HepG2 (cell line): ENCODE measurements around the gene KAT2A. TPM values are rescaled to one million over a fixed set of nuclear protein-coding genes. Genes with fewer than 3 reads are reported as not detected.

ENCODE experiments used
- CBX2 ChIP-seq, 2 experiments: fragments of 200-600 bp in 1 of 2; sonication (generic); formaldehyde crosslinking in 1 of 2; IDR thresholded peaks; 2 replicates each; pipeline versions ENCODE4 v1.7.0 to v1.8.1; 2018 to 2022; ENCODE audit warnings: low read depth in 2 of 2, low read length in 1 of 2, mild to moderate bottlenecking in 1 of 2, missing genetic modification reagents in 1 of 2
- CEBPB ChIP-seq: IDR thresholded peaks from 2 replicates; pipeline ENCODE4 v1.6.1; 2011; ENCODE audit warnings: low read depth, low read length, improper control_type of control experiment, borderline replicate concordance
- ELF4 ChIP-seq: sonication (generic); formaldehyde crosslinking; IDR thresholded peaks from 2 replicates; pipeline ENCODE4 v1.5.0; 2020; ENCODE audit warnings: missing genetic modification reagents, mild to moderate bottlenecking, moderate library complexity, borderline replicate concordance
- FOXM1 ChIP-seq: sonication (generic); formaldehyde crosslinking; IDR thresholded peaks from 2 replicates; pipeline ENCODE4 v1.5.0; 2020; ENCODE audit warnings: missing genetic modification reagents
- KLF13 ChIP-seq: sonication (generic); formaldehyde crosslinking; IDR thresholded peaks from 2 replicates; pipeline ENCODE4 v1.4.0; 2020; ENCODE audit warnings: mild to moderate bottlenecking, missing genetic modification reagents
- KLF6 ChIP-seq: IDR thresholded peaks from 2 replicates; pipeline ENCODE4 v1.8.0; 2016; ENCODE audit warnings: missing biosample characterization, missing genetic modification reagents
- MYC ChIP-seq: sonication (generic); formaldehyde crosslinking; IDR thresholded peaks from 2 replicates; pipeline ENCODE4 v1.9.0; 2021; ENCODE audit warnings: missing genetic modification reagents, borderline replicate concordance
- NR3C1 ChIP-seq: sonication (generic); formaldehyde crosslinking; IDR thresholded peaks from 2 replicates; pipeline ENCODE4 v1.4.0; 2020; ENCODE audit warnings: missing genetic modification reagents
- TARDBP ChIP-seq: sonication (generic); formaldehyde crosslinking; IDR thresholded peaks from 2 replicates; pipeline ENCODE4 v1.8.0; 2022; ENCODE audit warnings: mild to moderate bottlenecking, missing genetic modification reagents
- TBX2 ChIP-seq: sonication (generic); formaldehyde crosslinking; IDR thresholded peaks from 2 replicates; pipeline ENCODE4 v1.5.0; 2020; ENCODE audit warnings: missing genetic modification reagents, mild to moderate bottlenecking, borderline replicate concordance
- ZFP90 ChIP-seq: sonication (generic); formaldehyde crosslinking; IDR thresholded peaks from 2 replicates; pipeline ENCODE4 v1.8.0; 2022; ENCODE audit warnings: missing genetic modification reagents, mild to moderate bottlenecking, inconsistent platforms, borderline replicate concordance
- ZNF10 ChIP-seq: sonication (generic); formaldehyde crosslinking; IDR thresholded peaks from 2 replicates; pipeline ENCODE4 v1.4.0; 2020; ENCODE audit warnings: mild to moderate bottlenecking, low read depth, missing genetic modification reagents, borderline replicate concordance
- ZNF121 ChIP-seq: sonication (generic); formaldehyde crosslinking; IDR thresholded peaks from 2 replicates; pipeline ENCODE4 v1.5.0; 2020; ENCODE audit warnings: mild to moderate bottlenecking, missing genetic modification reagents
- ZNF235 ChIP-seq: sonication (generic); formaldehyde crosslinking; IDR thresholded peaks from 2 replicates; pipeline ENCODE4 v1.8.1; 2023; ENCODE audit warnings: mild to moderate bottlenecking, missing genetic modification reagents, borderline replicate concordance
- ZNF24 ChIP-seq: fragments of 450-650 bp; IDR thresholded peaks from 2 replicates; pipeline ENCODE4 v1.6.1; 2017; ENCODE audit warnings: antibody characterized with exemption, mild to moderate bottlenecking
- ZNF510 ChIP-seq: sonication (generic); formaldehyde crosslinking; IDR thresholded peaks from 2 replicates; pipeline ENCODE4 v1.4.0; 2020; ENCODE audit warnings: low read depth, mild to moderate bottlenecking, missing genetic modification reagents
- ZNF672 ChIP-seq: sonication (generic); formaldehyde crosslinking; IDR thresholded peaks from 2 replicates; pipeline ENCODE4 v1.8.1; 2022; ENCODE audit warnings: missing genetic modification reagents
- ZNF747 ChIP-seq: sonication (generic); formaldehyde crosslinking; IDR thresholded peaks from 2 replicates; pipeline ENCODE4 v1.8.1; 2023; ENCODE audit warnings: missing genetic modification reagents, mild to moderate bottlenecking, borderline replicate concordance
- ZNF790 ChIP-seq: sonication (generic); formaldehyde crosslinking; IDR thresholded peaks from 2 replicates; pipeline ENCODE4 v1.8.0; 2022; ENCODE audit warnings: missing genetic modification reagents, mild to moderate bottlenecking, borderline replicate concordance
- polyA plus RNA-seq, 8 experiments: library from polyadenylated mRNA; depleted of rRNA in 3 of 8; stranded (reverse) in 7 of 8; unstranded in 1 of 8; fragments of >200 nt; fragmentation: Illumina TruSeq in 4 of 8; extraction: Trizol in 4 of 8; gene quantifications; 2 replicates each; pipeline versions ENCODE4 v1.2.1 to v1.2.3, GENCODE V29; 2011 to 2016; ENCODE audit warnings: low read depth in 4 of 8, missing spikeins in 1 of 8, mixed read lengths in 1 of 8; ENCODE audit not compliant: insufficient read depth in 1 of 8
- total RNA-seq, 5 experiments: library from RNA; depleted of rRNA; stranded (reverse); fragments of >200 nt; fragmentation: Illumina TruSeq; extraction: Trizol; gene quantifications; 2 replicates each; pipeline ENCODE4 v1.2.3, GENCODE V29; 2016; ENCODE audit warnings: low read depth in 1 of 5
- TF ChIP-seq, protein P1 (sequence below): sonication (generic); formaldehyde crosslinking; IDR thresholded peaks from 2 replicates; pipeline ENCODE4 v1.9.0; 2022; ENCODE audit warnings: missing genetic modification reagents, mild to moderate bottlenecking, borderline replicate concordance
- TF ChIP-seq, protein P2 (sequence below): sonication (generic); formaldehyde crosslinking; IDR thresholded peaks from 2 replicates; pipeline ENCODE4 v1.5.0; 2020; ENCODE audit warnings: mild to moderate bottlenecking, missing genetic modification reagents, borderline replicate concordance
- TF ChIP-seq, protein P3 (sequence below): IDR thresholded peaks from 2 replicates; pipeline ENCODE4 v1.6.1; 2016; ENCODE audit warnings: missing compliant biosample characterization, missing genetic modification reagents, borderline replicate concordance

KAT2A gene
- total and polyA plus RNA-seq, 2 of the 13 experiments (the other 11 are each of a cell fraction or from before 2014, with no cell fraction given) = 29.1 to 90.4 TPM

DNA sequence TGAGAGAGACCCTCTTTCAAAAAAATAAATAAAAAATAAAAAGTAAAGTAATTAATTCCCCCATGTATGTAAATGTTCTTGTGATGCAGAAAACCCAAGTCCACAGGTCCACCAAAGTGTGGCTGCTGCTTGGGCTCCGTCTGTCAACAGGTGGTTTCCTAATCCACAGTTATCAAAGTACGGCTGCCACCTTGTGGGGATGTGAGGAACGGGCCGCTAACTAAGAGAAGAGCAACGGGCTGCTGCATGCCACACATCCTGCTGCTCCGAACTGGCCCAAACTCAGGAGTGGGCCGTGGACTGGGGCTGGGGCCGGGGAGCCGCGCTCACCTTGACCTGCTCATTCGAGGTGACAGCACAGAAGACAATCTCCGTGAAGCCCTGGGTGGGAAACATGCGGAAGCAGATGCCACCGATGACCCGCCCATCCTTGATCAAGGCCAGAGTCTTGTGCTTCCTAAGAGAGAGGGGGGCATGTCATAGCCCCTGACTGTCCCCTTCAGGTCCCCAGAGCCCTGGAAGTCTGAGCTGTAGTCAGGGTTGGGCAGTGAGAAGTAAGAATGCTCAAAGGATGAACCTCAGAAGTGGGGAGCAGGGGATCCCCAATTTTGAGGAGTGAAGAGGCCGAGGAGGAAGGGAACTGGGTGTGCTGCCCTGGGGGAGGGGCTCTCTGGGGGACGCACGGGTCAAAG, 4.3 kb downstream of the KAT2A start (continued):
- 0 out of 2 replicates have a peak, but pooled peaks have one; percentile 48 for TF ChIP-seq KLF6 (CRISPR knock-in tag)
- TF ChIP-seq ZNF235 (CRISPR knock-in tag) = no peak
- no peak; the same call in 1 of the 2 replicates for TF ChIP-seq MYC (CRISPR knock-in tag)
- peak; percentile 53; the same call in 1 of the 2 replicates for TF ChIP-seq TBX2 (CRISPR knock-in tag)
- TF ChIP-seq ZNF672 = no peak
- TF ChIP-seq ZNF121 (CRISPR knock-in tag) = no peak
- no peak for TF ChIP-seq ZNF510 (CRISPR knock-in tag)
- TF ChIP-seq ZNF10 (CRISPR knock-in tag) = no peak
- TF ChIP-seq ZFP90 (CRISPR knock-in tag) = no peak
- TF ChIP-seq ZNF747 (CRISPR knock-in tag) = no peak
- peak; percentile 36; the same call in 1 of the 2 replicates for TF ChIP-seq TARDBP
- TF ChIP-seq ELF4 (CRISPR knock-in tag) = no peak
- TF ChIP-seq, protein P1, sequence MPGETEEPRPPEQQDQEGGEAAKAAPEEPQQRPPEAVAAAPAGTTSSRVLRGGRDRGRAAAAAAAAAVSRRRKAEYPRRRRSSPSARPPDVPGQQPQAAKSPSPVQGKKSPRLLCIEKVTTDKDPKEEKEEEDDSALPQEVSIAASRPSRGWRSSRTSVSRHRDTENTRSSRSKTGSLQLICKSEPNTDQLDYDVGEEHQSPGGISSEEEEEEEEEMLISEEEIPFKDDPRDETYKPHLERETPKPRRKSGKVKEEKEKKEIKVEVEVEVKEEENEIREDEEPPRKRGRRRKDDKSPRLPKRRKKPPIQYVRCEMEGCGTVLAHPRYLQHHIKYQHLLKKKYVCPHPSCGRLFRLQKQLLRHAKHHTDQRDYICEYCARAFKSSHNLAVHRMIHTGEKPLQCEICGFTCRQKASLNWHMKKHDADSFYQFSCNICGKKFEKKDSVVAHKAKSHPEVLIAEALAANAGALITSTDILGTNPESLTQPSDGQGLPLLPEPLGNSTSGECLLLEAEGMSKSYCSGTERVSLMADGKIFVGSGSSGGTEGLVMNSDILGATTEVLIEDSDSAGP (CRISPR knock-in tag) = peak; percentile 25; the same call in 1 of the 2 replicates
- no peak for TF ChIP-seq FOXM1 (CRISPR knock-in tag)
- TF ChIP-seq CBX2 (IDR thresholded peaks at IDR 0.05; ENCODE audit: low read depth, low read length) = no peak
- TF ChIP-seq CBX2 (CRISPR knock-in tag; IDR thresholded peaks at IDR 0.05; ENCODE audit: low read depth) = no peak
- TF ChIP-seq CEBPB = peak; percentile 36; the same call in 1 of the 2 replicates
- TF ChIP-seq, protein P2, sequence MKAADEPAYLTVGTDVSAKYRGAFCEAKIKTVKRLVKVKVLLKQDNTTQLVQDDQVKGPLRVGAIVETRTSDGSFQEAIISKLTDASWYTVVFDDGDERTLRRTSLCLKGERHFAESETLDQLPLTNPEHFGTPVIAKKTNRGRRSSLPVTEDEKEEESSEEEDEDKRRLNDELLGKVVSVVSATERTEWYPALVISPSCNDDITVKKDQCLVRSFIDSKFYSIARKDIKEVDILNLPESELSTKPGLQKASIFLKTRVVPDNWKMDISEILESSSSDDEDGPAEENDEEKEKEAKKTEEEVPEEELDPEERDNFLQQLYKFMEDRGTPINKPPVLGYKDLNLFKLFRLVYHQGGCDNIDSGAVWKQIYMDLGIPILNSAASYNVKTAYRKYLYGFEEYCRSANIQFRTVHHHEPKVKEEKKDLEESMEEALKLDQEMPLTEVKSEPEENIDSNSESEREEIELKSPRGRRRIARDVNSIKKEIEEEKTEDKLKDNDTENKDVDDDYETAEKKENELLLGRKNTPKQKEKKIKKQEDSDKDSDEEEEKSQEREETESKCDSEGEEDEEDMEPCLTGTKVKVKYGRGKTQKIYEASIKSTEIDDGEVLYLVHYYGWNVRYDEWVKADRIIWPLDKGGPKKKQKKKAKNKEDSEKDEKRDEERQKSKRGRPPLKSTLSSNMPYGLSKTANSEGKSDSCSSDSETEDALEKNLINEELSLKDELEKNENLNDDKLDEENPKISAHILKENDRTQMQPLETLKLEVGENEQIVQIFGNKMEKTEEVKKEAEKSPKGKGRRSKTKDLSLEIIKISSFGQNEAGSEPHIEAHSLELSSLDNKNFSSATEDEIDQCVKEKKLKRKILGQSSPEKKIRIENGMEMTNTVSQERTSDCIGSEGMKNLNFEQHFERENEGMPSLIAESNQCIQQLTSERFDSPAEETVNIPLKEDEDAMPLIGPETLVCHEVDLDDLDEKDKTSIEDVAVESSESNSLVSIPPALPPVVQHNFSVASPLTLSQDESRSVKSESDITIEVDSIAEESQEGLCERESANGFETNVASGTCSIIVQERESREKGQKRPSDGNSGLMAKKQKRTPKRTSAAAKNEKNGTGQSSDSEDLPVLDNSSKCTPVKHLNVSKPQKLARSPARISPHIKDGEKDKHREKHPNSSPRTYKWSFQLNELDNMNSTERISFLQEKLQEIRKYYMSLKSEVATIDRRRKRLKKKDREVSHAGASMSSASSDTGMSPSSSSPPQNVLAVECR = 0 out of 2 replicates have a peak, but pooled peaks have one; percentile 41
- TF ChIP-seq, protein P3, sequence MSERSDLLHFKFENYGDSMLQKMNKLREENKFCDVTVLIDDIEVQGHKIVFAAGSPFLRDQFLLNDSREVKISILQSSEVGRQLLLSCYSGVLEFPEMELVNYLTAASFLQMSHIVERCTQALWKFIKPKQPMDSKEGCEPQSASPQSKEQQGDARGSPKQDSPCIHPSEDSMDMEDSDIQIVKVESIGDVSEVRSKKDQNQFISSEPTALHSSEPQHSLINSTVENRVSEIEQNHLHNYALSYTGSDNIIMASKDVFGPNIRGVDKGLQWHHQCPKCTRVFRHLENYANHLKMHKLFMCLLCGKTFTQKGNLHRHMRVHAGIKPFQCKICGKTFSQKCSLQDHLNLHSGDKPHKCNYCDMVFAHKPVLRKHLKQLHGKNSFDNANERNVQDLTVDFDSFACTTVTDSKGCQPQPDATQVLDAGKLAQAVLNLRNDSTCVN (CRISPR knock-in tag) = no peak
- no peak for TF ChIP-seq KLF13 (CRISPR knock-in tag)
- TF ChIP-seq ZNF24 = no peak
- TF ChIP-seq NR3C1 = no peak
- no peak for TF ChIP-seq ZNF790 (CRISPR knock-in tag)
